ENCODE data around the gene TCF19. TPM values are rescaled to one million over a fixed set of nuclear protein-coding genes. Genes with fewer than 3 reads are reported as not detected.
A peak's percentile ranks its signal among the peaks of the same experiment; 100 is the strongest.

Gene TCF19
- total RNA-seq, 1 experiment from 2014 or later, result 15.0 TPM

DNA sequence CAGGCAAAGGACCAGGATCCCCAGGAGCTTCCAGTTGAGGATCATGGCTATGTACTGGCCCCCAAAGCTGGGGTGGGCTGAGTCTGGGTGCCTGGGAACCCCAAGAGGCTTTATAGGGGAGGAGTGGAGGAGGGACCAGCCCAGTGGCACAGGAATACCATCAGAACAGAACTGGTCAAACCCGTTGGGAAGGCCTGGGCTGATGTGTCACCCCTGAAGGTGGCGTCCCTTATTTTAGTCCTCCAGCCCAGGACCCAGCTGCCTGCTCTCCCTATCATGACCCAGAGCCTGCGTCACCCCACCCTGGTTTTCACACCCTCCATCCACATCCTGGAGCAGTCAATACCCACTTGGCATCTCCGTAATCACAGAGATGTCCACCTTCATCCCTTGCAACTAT lies 19.4 kb upstream of the TCF19 start, which contains the start of gene PSORS1C2:
TSS of gene PSORS1C2 (minus strand) at position 85 of the 400 bp plus-strand sequence. CDS start at position 45, 40 bp downstream.
- peaks cover 43 to 49% of the 10 kb centered on the region in 2 experiments for H3K4me1 Mint-ChIP-seq
- Histone ChIP-seq H3K56ac (ENCODE audit: insufficient read length, low read depth, low read length) (no peak within 1 kb of the TSS), H3K27me3 (ENCODE audit: insufficient read depth, low read length) (no peaks in the 10 kb centered on the region), H4K8ac (replicated peaks; ENCODE audit: insufficient read length, low read depth, low read length) (no peak within 1 kb of the TSS), H3K79me1 (ENCODE audit: insufficient read depth, low read depth, low read length, poor library complexity, severe bottlenecking) (no peaks in the 10 kb centered on the region), H3K9ac (ENCODE audit: extremely low read depth, insufficient read length, low read length) (no peak within 1 kb of the TSS), H3K9me3 (ENCODE audit: control insufficient read depth, low read depth, low read length) (no peaks in the 10 kb centered on the region), H3K18ac (ENCODE audit: insufficient read length, low read depth, low read length) (peak within 1 kb of the TSS; percentile 15), H2BK120ac (ENCODE audit: low read depth, low read length, poor library complexity, severe bottlenecking) (no peak within 1 kb of the TSS), H2AFZ (ENCODE audit: low read length) (no peak within 1 kb of the TSS), H2BK20ac (ENCODE audit: low read depth, low read length, poor library complexity, severe bottlenecking) (no peak within 1 kb of the TSS), H2BK12ac (ENCODE audit: insufficient read length, low read depth, low read length) (no peak within 1 kb of the TSS), H3K27ac (ENCODE audit: insufficient read length, low read depth, low read length) (no peak within 1 kb of the TSS), H3K14ac (ENCODE audit: insufficient read depth, low read length) (no peak within 1 kb of the TSS), H4K5ac (ENCODE audit: insufficient read length, low read depth, low read length) (no peak within 1 kb of the TSS), H3K79me2 (ENCODE audit: insufficient read depth, low read length) (no peaks in the 10 kb centered on the region), H2AK5ac (ENCODE audit: insufficient read length, low read length) (no peak within 1 kb of the TSS), H3K4ac (ENCODE audit: low read depth, low read length) (no peak within 1 kb of the TSS), H2BK5ac (ENCODE audit: insufficient read length, low read length) (no peak within 1 kb of the TSS), H3K4me2 (ENCODE audit: insufficient read depth, insufficient read length, low read length) (no peak within 1 kb of the TSS), H3K23me2 (ENCODE audit: insufficient read length, low read depth, low read length, poor library complexity, severe bottlenecking) (no peaks in the 10 kb centered on the region), H4K91ac (ENCODE audit: insufficient read length, low read depth, low read length) (no peak within 1 kb of the TSS), H3T11ph (ENCODE audit: low read length) (no peak within 1 kb of the TSS), H2BK15ac (ENCODE audit: low read depth, low read length) (no peak within 1 kb of the TSS), H3K4me1 (ENCODE audit: insufficient read depth, low read length) (peaks cover 7% of the 10 kb centered on the region; the same call in 1 of the 2 replicates), H3K23ac (ENCODE audit: insufficient read length, low read depth, low read length) (no peak within 1 kb of the TSS), H4K20me1 (ENCODE audit: control insufficient read depth, insufficient read depth, insufficient read length) (no peaks in the 10 kb centered on the region)
- H3K4me3 Mint-ChIP-seq, result peak within 1 kb of the TSS in 1 of 2 experiments; percentile 50; a peak in 3 of 5 replicates
- H3K36me3 Mint-ChIP-seq (ENCODE audit: insufficient read depth in 1 of 3, low read depth in 3 of 3), result peaks cover 7 to 18% (median 17%) of the 10 kb centered on the region in 3 experiments; a peak in 6 of 7 replicates
- WGBS (ENCODE audit: extremely low coverage, insufficient read length, low lambda C conversion rate), result no CpG with 5 or more reads among the region's 4 CpGs
- H3K9me3 Mint-ChIP-seq, result no peaks in the 10 kb centered on the region; a peak in 1 of 5 replicates
- TF ChIP-seq, protein P1, sequence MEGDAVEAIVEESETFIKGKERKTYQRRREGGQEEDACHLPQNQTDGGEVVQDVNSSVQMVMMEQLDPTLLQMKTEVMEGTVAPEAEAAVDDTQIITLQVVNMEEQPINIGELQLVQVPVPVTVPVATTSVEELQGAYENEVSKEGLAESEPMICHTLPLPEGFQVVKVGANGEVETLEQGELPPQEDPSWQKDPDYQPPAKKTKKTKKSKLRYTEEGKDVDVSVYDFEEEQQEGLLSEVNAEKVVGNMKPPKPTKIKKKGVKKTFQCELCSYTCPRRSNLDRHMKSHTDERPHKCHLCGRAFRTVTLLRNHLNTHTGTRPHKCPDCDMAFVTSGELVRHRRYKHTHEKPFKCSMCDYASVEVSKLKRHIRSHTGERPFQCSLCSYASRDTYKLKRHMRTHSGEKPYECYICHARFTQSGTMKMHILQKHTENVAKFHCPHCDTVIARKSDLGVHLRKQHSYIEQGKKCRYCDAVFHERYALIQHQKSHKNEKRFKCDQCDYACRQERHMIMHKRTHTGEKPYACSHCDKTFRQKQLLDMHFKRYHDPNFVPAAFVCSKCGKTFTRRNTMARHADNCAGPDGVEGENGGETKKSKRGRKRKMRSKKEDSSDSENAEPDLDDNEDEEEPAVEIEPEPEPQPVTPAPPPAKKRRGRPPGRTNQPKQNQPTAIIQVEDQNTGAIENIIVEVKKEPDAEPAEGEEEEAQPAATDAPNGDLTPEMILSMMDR (conservative IDR thresholded peaks at IDR 0.05), result no peak
- no peak for DNase-seq
- no peaks in the 10 kb centered on the region; the same call in none of the 2 replicates for H3K27me3 Mint-ChIP-seq (ENCODE audit: low read depth)
- peak within 1 kb of the TSS; percentile 48 to 90 (median 53); a peak in 5 of 7 replicates for H3K27ac Mint-ChIP-seq

Measured in H9 (cell line).